ENCODE data around the gene CHD2.

Gene CHD2

DNA sequence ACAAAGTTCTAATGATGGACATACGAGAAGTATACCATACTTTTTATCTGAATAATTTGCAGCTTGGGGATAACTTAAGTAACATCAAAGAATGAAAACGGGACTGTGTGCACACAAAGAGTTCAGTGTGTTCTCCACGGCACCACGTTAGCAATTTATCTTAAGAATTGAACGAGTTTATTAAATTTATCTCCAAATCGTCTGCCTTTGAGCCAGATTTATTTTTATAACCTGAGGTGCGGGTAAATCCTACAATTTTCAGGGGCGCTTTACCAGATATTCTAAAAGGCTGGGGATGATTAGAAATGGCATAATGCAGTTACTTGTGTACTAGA lies 3.5 kb downstream of the CHD2 start:
- Histone ChIP-seq H3K4me1 (peaks cover 21% of the 10 kb centered on the region), H3K27ac (peak overlapping the region; percentile 98), H3K36me3 (ENCODE audit: control insufficient read depth, insufficient read depth, low read length) (no peaks in the 10 kb centered on the region), H3K9me3 (ENCODE audit: control insufficient read depth, low read length) (no peaks in the 10 kb centered on the region), H3K9ac (no peak overlapping the region), H3K27me3 (ENCODE audit: control insufficient read depth, insufficient read depth, low read length) (no peaks in the 10 kb centered on the region), H3K4me2 (ENCODE audit: low read length) (peak overlapping the region; percentile 94), H2AFZ (peak overlapping the region; percentile 22), H3K79me2 (peaks cover 60% of the 10 kb centered on the region), H3K4me3 (ENCODE audit: low read depth, low read length) (peak overlapping the region; percentile 85)
- TF ChIP-seq, protein P1, sequence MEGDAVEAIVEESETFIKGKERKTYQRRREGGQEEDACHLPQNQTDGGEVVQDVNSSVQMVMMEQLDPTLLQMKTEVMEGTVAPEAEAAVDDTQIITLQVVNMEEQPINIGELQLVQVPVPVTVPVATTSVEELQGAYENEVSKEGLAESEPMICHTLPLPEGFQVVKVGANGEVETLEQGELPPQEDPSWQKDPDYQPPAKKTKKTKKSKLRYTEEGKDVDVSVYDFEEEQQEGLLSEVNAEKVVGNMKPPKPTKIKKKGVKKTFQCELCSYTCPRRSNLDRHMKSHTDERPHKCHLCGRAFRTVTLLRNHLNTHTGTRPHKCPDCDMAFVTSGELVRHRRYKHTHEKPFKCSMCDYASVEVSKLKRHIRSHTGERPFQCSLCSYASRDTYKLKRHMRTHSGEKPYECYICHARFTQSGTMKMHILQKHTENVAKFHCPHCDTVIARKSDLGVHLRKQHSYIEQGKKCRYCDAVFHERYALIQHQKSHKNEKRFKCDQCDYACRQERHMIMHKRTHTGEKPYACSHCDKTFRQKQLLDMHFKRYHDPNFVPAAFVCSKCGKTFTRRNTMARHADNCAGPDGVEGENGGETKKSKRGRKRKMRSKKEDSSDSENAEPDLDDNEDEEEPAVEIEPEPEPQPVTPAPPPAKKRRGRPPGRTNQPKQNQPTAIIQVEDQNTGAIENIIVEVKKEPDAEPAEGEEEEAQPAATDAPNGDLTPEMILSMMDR (IDR thresholded peaks at IDR 0.05), result no peak

DNA sequence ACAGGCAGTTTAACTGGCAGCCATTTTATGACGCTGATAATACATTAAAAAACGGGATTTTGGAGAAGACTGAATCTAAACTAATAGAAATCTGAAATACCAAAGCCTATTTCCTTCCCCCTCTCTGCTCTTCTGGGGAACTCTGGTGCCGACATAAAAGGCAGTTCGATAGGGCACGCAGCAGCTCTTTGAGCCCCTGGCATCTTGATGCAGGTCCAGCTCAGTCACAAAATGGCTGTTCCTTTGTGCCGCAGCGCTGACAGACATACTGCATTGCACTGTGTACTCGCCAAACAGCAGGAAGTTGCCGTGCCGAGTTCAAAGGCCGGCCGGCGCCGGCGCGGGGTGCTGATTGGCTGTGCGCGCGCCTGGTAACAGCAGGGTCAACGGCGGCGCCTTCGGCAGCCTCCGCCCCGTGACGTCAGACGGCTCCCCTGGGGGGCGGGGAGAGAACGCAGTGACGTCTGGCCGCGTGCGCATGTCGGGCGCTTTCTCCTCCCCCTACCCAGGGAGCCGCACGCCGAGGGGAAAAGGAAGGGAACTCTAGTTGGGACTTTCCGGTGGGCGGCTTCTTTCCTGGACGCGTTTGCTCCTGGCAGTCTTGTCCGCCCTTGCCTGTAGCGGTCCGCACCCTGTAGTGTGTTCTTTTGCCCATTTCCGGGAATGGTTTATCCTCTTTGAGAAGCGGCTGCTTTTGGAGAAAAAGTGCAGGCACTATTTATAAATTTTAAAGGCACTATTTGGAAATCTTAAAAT lies 4.0 kb downstream of the CHD2 start:
- peaks cover 23% of the 10 kb centered on the region for H3K4me1 ChIP-seq
- no peaks in the 10 kb centered on the region for H3K9me3 ChIP-seq (ENCODE audit: control insufficient read depth, low read length)
- H3K27ac ChIP-seq, result peak overlapping the region; percentile 98
- H3K27me3 ChIP-seq (ENCODE audit: control insufficient read depth, insufficient read depth, low read length), result no peaks in the 10 kb centered on the region
- peak overlapping the region; percentile 11 for H3K9ac ChIP-seq
- peaks cover 60% of the 10 kb centered on the region for H3K79me2 ChIP-seq
- H3K4me3 ChIP-seq (ENCODE audit: low read depth, low read length), result peak overlapping the region; percentile 85
- TF ChIP-seq, protein P1 (IDR thresholded peaks at IDR 0.05), result no peak
- H2AFZ ChIP-seq, result peak overlapping the region; percentile 22
- no peaks in the 10 kb centered on the region for H3K36me3 ChIP-seq (ENCODE audit: control insufficient read depth, insufficient read depth, low read length)
- H3K4me2 ChIP-seq (ENCODE audit: low read length), result peak overlapping the region; percentile 94

DNA sequence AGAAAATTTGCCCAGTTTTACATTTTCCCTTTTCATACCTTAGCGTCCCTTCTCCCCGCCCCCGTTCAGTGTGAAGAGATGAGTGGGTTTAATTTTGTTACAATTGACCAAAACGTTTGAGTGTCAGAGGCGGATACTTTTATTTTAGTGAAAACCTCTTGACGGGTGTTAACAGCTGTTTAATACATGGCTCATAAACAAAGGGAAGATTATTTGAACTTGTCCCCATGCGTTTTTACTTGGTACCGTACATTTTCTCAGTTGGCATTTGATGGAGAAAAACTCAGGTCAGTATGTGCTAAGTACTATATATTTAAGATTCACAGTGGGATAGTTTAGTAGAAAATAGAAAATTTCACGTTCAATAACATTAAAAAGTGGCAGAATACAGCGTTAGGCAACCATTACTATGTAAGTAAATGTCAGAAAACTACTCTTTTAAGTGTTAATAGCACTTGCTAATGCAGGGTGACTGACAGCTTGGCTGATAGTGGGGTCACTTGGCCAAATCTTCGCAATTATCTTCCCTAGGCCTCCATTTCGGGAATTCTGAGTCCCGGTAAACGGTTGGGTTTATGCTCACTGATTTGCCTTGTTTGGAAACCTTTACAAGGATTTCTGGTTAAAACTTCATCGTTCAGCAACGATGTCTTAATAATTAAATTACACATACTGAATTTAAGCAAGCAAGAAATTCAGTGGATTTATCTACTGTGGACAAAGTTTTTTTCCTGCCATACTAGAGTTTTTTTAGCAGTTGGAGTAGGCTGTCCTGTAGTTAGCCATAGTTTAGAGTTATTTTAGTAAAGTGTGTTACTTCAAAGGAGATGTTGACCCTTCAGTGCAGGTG lies 4.8 kb downstream of the CHD2 start:
- Histone ChIP-seq H3K9me3 (ENCODE audit: control insufficient read depth, low read length) (no peaks in the 10 kb centered on the region), H3K9ac (peak overlapping the region; percentile 54), H3K27ac (peak overlapping the region; percentile 98), H3K27me3 (ENCODE audit: control insufficient read depth, insufficient read depth, low read length) (no peaks in the 10 kb centered on the region), H2AFZ (no peak overlapping the region), H3K36me3 (ENCODE audit: control insufficient read depth, insufficient read depth, low read length) (no peaks in the 10 kb centered on the region), H3K4me3 (ENCODE audit: low read depth, low read length) (peak overlapping the region; percentile 85), H3K4me2 (ENCODE audit: low read length) (peak overlapping the region; percentile 77), H3K4me1 (peaks cover 28% of the 10 kb centered on the region), H3K79me2 (peaks cover 58% of the 10 kb centered on the region)
- TF ChIP-seq, protein P1 (IDR thresholded peaks at IDR 0.05), result no peak

DNA sequence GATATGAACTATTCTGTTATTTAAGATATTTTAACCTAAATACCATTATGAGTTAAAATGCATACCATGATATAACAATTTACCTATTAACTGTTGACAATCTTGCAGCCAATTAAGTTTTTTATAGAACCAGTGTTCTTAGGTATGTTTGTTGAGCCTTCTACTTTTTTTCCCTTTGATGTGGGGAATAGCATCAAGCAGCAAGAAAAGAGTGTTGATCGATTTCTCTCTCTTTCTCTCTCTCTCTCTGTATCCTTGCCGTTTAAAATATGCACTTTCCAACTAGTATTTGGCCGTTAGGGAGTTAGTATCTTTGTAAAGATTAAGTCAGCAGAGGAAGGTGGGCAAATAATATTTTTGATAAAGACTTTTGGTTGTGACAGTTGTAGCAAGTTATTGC lies 5.9 kb downstream of the CHD2 start:
- peaks cover 35% of the 10 kb centered on the region for H3K4me1 ChIP-seq
- H3K79me2 ChIP-seq, result peaks cover 62% of the 10 kb centered on the region
- peak overlapping the region; percentile 98 for H3K27ac ChIP-seq
- H3K27me3 ChIP-seq (ENCODE audit: control insufficient read depth, insufficient read depth, low read length), result no peaks in the 10 kb centered on the region
- TF ChIP-seq, protein P1 (IDR thresholded peaks at IDR 0.05), result no peak
- H3K36me3 ChIP-seq (ENCODE audit: control insufficient read depth, insufficient read depth, low read length), result no peaks in the 10 kb centered on the region
- H3K9ac ChIP-seq, result no peak overlapping the region
- peak overlapping the region; percentile 77 for H3K4me2 ChIP-seq (ENCODE audit: low read length)
- no peaks in the 10 kb centered on the region for H3K9me3 ChIP-seq (ENCODE audit: control insufficient read depth, low read length)
- no peak overlapping the region for H2AFZ ChIP-seq
- H3K4me3 ChIP-seq (ENCODE audit: low read depth, low read length), result peak overlapping the region; percentile 38

All from parathyroid adenoma (tissue), 2 donors.